Measurements from ENCODE around the gene MYO9B.
"Not testable (repeated sequence)": the region's sequence is repeated elsewhere in the genome, so short reads cannot be mapped to it uniquely, and the experiment has no call there.

MYO9B gene

GRCh38 chr19:17086834-17087233, 11.3 kb downstream of the MYO9B start:
- no peak for DNase-seq (ENCODE audit: low read depth in 2 of 2)

GRCh38 chr19:17088552-17088951, 13.0 kb downstream of the MYO9B start:
- no peak for DNase-seq (ENCODE audit: low read depth in 2 of 2)

- DNase-seq (ENCODE audit: low read depth in 2 of 2): no peak
These were observed 15.0 kb downstream of the MYO9B start for GRCh38 chr19:17090583-17090982.

GRCh38 chr19:17091758-17092333, 16.3 kb downstream of the MYO9B start:
- DNase-seq (ENCODE audit: low read depth in 2 of 2): no peak

- DNase-seq (ENCODE audit: low read depth in 2 of 2): no peak
These were observed 17.1 kb downstream of the MYO9B start for GRCh38 chr19:17092696-17093095.

- not testable (repeated sequence) for DNase-seq (ENCODE audit: low read depth in 2 of 2)
These were observed 19.1 kb downstream of the MYO9B start for GRCh38 chr19:17094694-17095093.

- DNase-seq (ENCODE audit: low read depth in 2 of 2): no peak
These were observed 19.8 kb downstream of the MYO9B start for GRCh38 chr19:17095141-17095919.

- DNase-seq (ENCODE audit: low read depth in 2 of 2): no peak
These were observed 22.1 kb downstream of the MYO9B start for GRCh38 chr19:17097593-17098126.

- no peak for DNase-seq (ENCODE audit: low read depth in 2 of 2)
These were observed 22.7 kb downstream of the MYO9B start for GRCh38 chr19:17098326-17098725.

GRCh38 chr19:17101686-17102628, 26.4 kb downstream of the MYO9B start:
- DNase-seq (ENCODE audit: low read depth in 2 of 2): no peak

- DNase-seq (ENCODE audit: low read depth in 2 of 2): no peak
These were observed 27.6 kb downstream of the MYO9B start for GRCh38 chr19:17103177-17103576.

GRCh38 chr19:17104679-17105078, 29.1 kb downstream of the MYO9B start:
- no peak for DNase-seq (ENCODE audit: low read depth in 2 of 2)

GRCh38 chr19:17105556-17105955, 30.0 kb downstream of the MYO9B start:
- DNase-seq (ENCODE audit: low read depth in 2 of 2): no peak

- DNase-seq (ENCODE audit: low read depth in 2 of 2): not testable (repeated sequence)
These were observed 31.4 kb downstream of the MYO9B start for GRCh38 chr19:17106964-17107363.

GRCh38 chr19:17107546-17108452, 32.2 kb downstream of the MYO9B start:
- DNase-seq (ENCODE audit: low read depth in 2 of 2): no peak

GRCh38 chr19:17108453-17108784, 32.8 kb downstream of the MYO9B start:
- no peak for DNase-seq (ENCODE audit: low read depth in 2 of 2)

GRCh38 chr19:17109300-17109699, 33.7 kb downstream of the MYO9B start:
- DNase-seq (ENCODE audit: low read depth in 2 of 2): no peak

GRCh38 chr19:17109962-17110598, 34.5 kb downstream of the MYO9B start:
- DNase-seq (ENCODE audit: low read depth in 2 of 2): no peak

GRCh38 chr19:17110599-17110966, 35.0 kb downstream of the MYO9B start:
- no peak for DNase-seq (ENCODE audit: low read depth in 2 of 2)

- no peak for DNase-seq (ENCODE audit: low read depth in 2 of 2)
These were observed 36.2 kb downstream of the MYO9B start for GRCh38 chr19:17111766-17112165.

GRCh38 chr19:17112271-17112670, 36.7 kb downstream of the MYO9B start:
- DNase-seq (ENCODE audit: low read depth in 2 of 2): no peak

Measured in activated CD4-positive, alpha-beta T cell treated with anti-CD3 and anti-CD28 coated beads for 24 hours (primary cell).